K562 (cell line): ENCODE measurements around the gene GTPBP8. TPM values are rescaled to one million over a fixed set of nuclear protein-coding genes. Genes with fewer than 3 reads are reported as not detected.

Experiments
- ATAC-seq: fragments of 200-7000 bp; cut with Tn5 transposase; 3 replicates; pipeline ENCODE4 v1.9.1; 2020; ENCODE audit warnings: moderate library complexity
- BruUV-seq: library from RNA; stranded (reverse); fragments of 400-500 nt; replicated peaks from 2 replicates; lab custom pipeline; 2021; lab: Mats Ljungman, UMichigan
- CTCF ChIA-PET: fragments of 300-600 bp; formaldehyde crosslinking; extraction: SDS; loops from one replicate; lab custom pipeline; 2021; ENCODE audit warnings: low intra/inter-chr PET ratio; lab: Yijun Ruan, JAX
- POLR2A ChIA-PET: fragments of 300-600, 350-650 bp; sonication (Branson Sonifier 250); formaldehyde crosslinking; extraction: SDS; loops from one replicate; lab custom pipeline; 2021; ENCODE audit warnings: antibody characterized with exemption, inconsistent platforms; lab: Yijun Ruan, JAX
- DNase-seq, 4 experiments: peaks; one replicate each; pipeline versions ENCODE4 v3.0.0 to v3.0.0-alpha.2; 2011 to 2018; ENCODE audit warnings: low spot score in 3 of 4, mixed read lengths in 3 of 4; ENCODE audit errors: extremely low read depth in 1 of 4
- FAIRE-seq: peaks from 2 replicates; lab custom pipeline; 2011; peaks lifted over from hg19 to GRCh38; lab: Jason Lieb, UNC
- H2AFZ ChIP-seq: 2 replicates; pipeline ENCODE4 v1.6.0; 2011; ENCODE audit warnings: low read depth, low read length, control low read depth, inconsistent platforms
- H3K27ac ChIP-seq: fragments of 200-600 bp; 3 replicates; pipeline ENCODE4 v1.8.0; 2011; ENCODE audit warnings: low read depth, mild to moderate bottlenecking, control low read depth, inconsistent platforms, low read length, moderate library complexity, mixed read lengths; ENCODE audit errors: extremely low read depth
- H3K27me3 ChIP-seq, 2 experiments: fragments of 300-600 bp in 1 of 2; 2 replicates in 1 of 2; 3 replicates in 1 of 2; pipeline versions ENCODE4 v1.6.0 to v1.8.0; 2011; ENCODE audit warnings: inconsistent platforms in 2 of 2, low read length in 2 of 2, mild to moderate bottlenecking in 1 of 2, mixed read lengths in 1 of 2, moderate library complexity in 1 of 2; ENCODE audit not compliant: control insufficient read depth in 2 of 2, insufficient read depth in 2 of 2
- H3K36me3 ChIP-seq: fragments of 300-600 bp; 3 replicates; pipeline ENCODE4 v1.8.0; 2011; ENCODE audit warnings: mild to moderate bottlenecking, low read length, inconsistent platforms; ENCODE audit not compliant: control insufficient read depth, insufficient read depth
- H3K4me1 ChIP-seq, 2 experiments: fragments of 200-600 bp in 1 of 2; replicated peaks in 1 of 2; 2 replicates in 1 of 2; 3 replicates in 1 of 2; pipeline versions ENCODE4 v1.5.1 to v1.8.0; 2011; ENCODE audit warnings: inconsistent platforms in 2 of 2, low read length in 2 of 2, mild to moderate bottlenecking in 1 of 2, mixed read lengths in 1 of 2, moderate library complexity in 1 of 2; ENCODE audit not compliant: control insufficient read depth in 2 of 2, insufficient read depth in 2 of 2
- H3K4me2 ChIP-seq: 2 replicates; pipeline ENCODE4 v1.6.1; 2011; ENCODE audit warnings: low read length, control low read depth, inconsistent platforms, mixed read lengths; ENCODE audit not compliant: insufficient read depth
- H3K4me3 ChIP-seq: fragments of 200-600 bp; sonication (generic), shearing (Covaris generic); 2 replicates; pipeline ENCODE4 v1.5.1; 2016; ENCODE audit warnings: control low read depth, inconsistent platforms
- H3K79me2 ChIP-seq: fragments of 200-600 bp; 3 replicates; pipeline ENCODE4 v1.8.0; 2011; ENCODE audit warnings: low read length, inconsistent platforms; ENCODE audit not compliant: control insufficient read depth, insufficient read depth
- H3K9ac ChIP-seq, 2 experiments: 2 replicates each; pipeline versions ENCODE4 v1.6.0 to v1.6.1; 2011; ENCODE audit warnings: low read depth in 2 of 2, low read length in 2 of 2, control low read depth in 1 of 2, inconsistent platforms in 1 of 2, mild to moderate bottlenecking in 1 of 2, mixed read lengths in 1 of 2; ENCODE audit not compliant: insufficient read depth in 1 of 2
- H3K9me1 ChIP-seq: one replicate; pipeline ENCODE4 v1.6.0; 2011; ENCODE audit warnings: inconsistent platforms, mild to moderate bottlenecking, low read length, moderate library complexity; ENCODE audit not compliant: control insufficient read depth, insufficient read depth
- H3K9me3 ChIP-seq: replicated peaks from 2 replicates; pipeline ENCODE4 v1.5.1; 2011; ENCODE audit warnings: low read depth, low read length, inconsistent platforms; ENCODE audit not compliant: control insufficient read depth, insufficient read depth
- H4K20me1 ChIP-seq: replicated peaks from 2 replicates; pipeline ENCODE4 v1.6.1; 2011; ENCODE audit warnings: low read length, inconsistent platforms, mixed read lengths; ENCODE audit not compliant: control insufficient read depth, insufficient read depth
- ARNT ChIP-seq, 2 experiments: fragments of 450-650 bp; IDR thresholded peaks; 2 replicates each; pipeline ENCODE4 v1.6.1; 2016; ENCODE audit warnings: mild to moderate bottlenecking in 1 of 2
- ETV6 ChIP-seq, 3 experiments: fragments of 150-350 bp in 1 of 3; sonication (generic) in 1 of 3; formaldehyde crosslinking in 1 of 3; IDR thresholded peaks; 2 replicates each; pipeline versions ENCODE4 v1.6.1 to v1.8.0; 2014 to 2022; ENCODE audit warnings: borderline replicate concordance in 2 of 3, low read depth in 2 of 3, antibody characterized with exemption in 1 of 3, low read length in 1 of 3, mild to moderate bottlenecking in 1 of 3, missing genetic modification reagents in 1 of 3
- LEF1 ChIP-seq: fragments of 450-650 bp; IDR thresholded peaks from 2 replicates; pipeline ENCODE4 v1.6.1; 2016; ENCODE audit warnings: mild to moderate bottlenecking
- MGA ChIP-seq: fragments of 450-650 bp; IDR thresholded peaks from 2 replicates; pipeline ENCODE4 v1.6.1; 2016; ENCODE audit warnings: mild to moderate bottlenecking, moderate library complexity
- RAD51 ChIP-seq: fragments of 450-650 bp; IDR thresholded peaks from 2 replicates; pipeline ENCODE4 v1.7.1; 2016; ENCODE audit warnings: low read depth, mild to moderate bottlenecking, borderline replicate concordance
- SMC3 ChIP-seq: conservative IDR thresholded peaks from 2 replicates; pipeline ENCODE4 v1.6.1; 2011; ENCODE audit warnings: low read depth, low read length, improper control_type of control experiment; ENCODE audit not compliant: insufficient read depth
- WGBS: fragments of 100-300 bp; shearing (Covaris generic); methylation state at CpG from one replicate; pipeline ENCODE4 v1.1.6; 2016; ENCODE audit warnings: low coverage, mixed read lengths; ENCODE audit not compliant: insufficient coverage; ENCODE audit errors: missing lambda C conversion rate; 5-methylcytosine and 5-hydroxymethylcytosine counted together
- in situ Hi-C: fragments of 300-500 bp; cut with MboI; formaldehyde crosslinking; loops from 4 replicates; pipeline ENCODE4 v1.15.0; 2018; ENCODE audit warnings: inconsistent platforms, mixed read lengths
- intact Hi-C: fragments of 100-400 bp; cut with micrococcal nuclease; formaldehyde crosslinking; loops from 2 replicates; pipeline ENCODE4 v1.14.2; 2022
- polyA plus RNA-seq, 8 experiments: library from polyadenylated mRNA; depleted of rRNA in 4 of 8; stranded (reverse) in 5 of 8; unstranded in 3 of 8; fragments of >200 nt; fragmentation: Nextera tagmentation in 2 of 8; fragmentation: Illumina TruSeq in 1 of 8; extraction: Ambion mirVana in 2 of 8; extraction: Trizol in 1 of 8; gene quantifications; 2 replicates each; pipeline versions ENCODE4 v1.2.1 to v1.2.3, GENCODE V29; 2011 to 2014; ENCODE audit warnings: inconsistent platforms in 1 of 8, missing spikeins in 1 of 8
- total RNA-seq, 7 experiments: library from RNA; depleted of rRNA in 6 of 7; stranded (reverse); fragments of >200 nt in 6 of 7; fragmentation: Illumina TruSeq in 2 of 7; extraction: Trizol in 2 of 7; gene quantifications; 2 replicates each; pipeline versions ENCODE4 v1.2.1 to v1.2.3, GENCODE V29; 2011 to 2021; ENCODE audit warnings: low replicate concordance in 1 of 7

The GTPBP8 gene
- total and polyA plus RNA-seq, 9 of the 15 experiments (the other 6 are each of a cell fraction or from before 2014, with no cell fraction given), result 14.0 to 33.3 (median 20.8) TPM

- no peaks in the 10 kb centered on the region for H4K20me1 ChIP-seq
- under 1% methylated on average over 12 of the region's 12 CpGs for WGBS
- intact Hi-C loops (loop anchor here (1.0 to 10.0 kb wide), 4 partner anchors 237 to 573 kb away; no protein-coding TSS in a partner anchor), in situ Hi-C loops (loop anchor here (25.0 kb wide), 1 partner anchor 561 kb away; no protein-coding TSS in a partner anchor)
- H2AFZ ChIP-seq, result peak overlapping the region; percentile 76
- no peaks in the 10 kb centered on the region for H3K9me1 ChIP-seq
- FAIRE-seq (peak; percentile 94), ATAC-seq (peak; percentile 95), DNase-seq (peak; percentile 62 to 73 (median 65))
- no peaks in the 10 kb centered on the region for H3K36me3 ChIP-seq
- no peak overlapping the region for H3K27ac ChIP-seq
- POLR2A ChIA-PET, result no interaction called here
- H3K9ac ChIP-seq, result no peak overlapping the region
- H3K9me3 ChIP-seq, result no peaks in the 10 kb centered on the region
- H3K4me3 ChIP-seq, result no peak overlapping the region
- CTCF ChIA-PET, result interaction anchor here (0.7 to 2.0 kb wide), 5 partner anchors 85 to 574 kb away, joined by 3 to 16 read pairs (median 3); no protein-coding TSS in a partner anchor
- H3K4me2 ChIP-seq, result no peak overlapping the region; the same call in 1 of the 2 replicates
- H3K27me3 ChIP-seq, result no peaks in the 10 kb centered on the region; a peak in 1 of 5 replicates
- H3K4me1 ChIP-seq, result no peaks in the 10 kb centered on the region; a peak in 2 of 5 replicates
- no TSS peak for BruUV-seq
- no peaks in the 10 kb centered on the region for H3K79me2 ChIP-seq
- TF ChIP-seq LEF1 (no peak), MGA (peak; percentile 64), RAD51 (peak; percentile 48; the same call in 1 of the 2 replicates), ARNT (IDR thresholded peaks at IDR 0.05) (peak in 1 of 2 experiments; percentile 41; a peak in 1 of 4 replicates), ETV6 (IDR thresholded peaks at IDR 0.05; ENCODE audit: borderline replicate concordance in 1 of 2, low read depth in 2 of 2, low read length in 1 of 2) (no peak), ETV6 (CRISPR knock-in tag; IDR thresholded peaks at IDR 0.05; ENCODE audit: borderline replicate concordance) (no peak), SMC3 (peak; percentile 65)
Observed at GRCh38 chr3:113051302-113051711, 60.5 kb downstream of the GTPBP8 start.
